ENCODE measurements around the gene HCST. TPM values are rescaled to one million over a fixed set of nuclear protein-coding genes. Genes with fewer than 3 reads are reported as not detected.
"Not testable (repeated sequence)": the region's sequence is repeated elsewhere in the genome, so short reads cannot be mapped to it uniquely, and the experiment has no call there.

HCST gene
- total RNA-seq, 2 donors from 2014 or later: 45.5 to 47.6 TPM

- H3K4me1 Mint-ChIP-seq: peaks cover 11% of the 10 kb centered on the region
- no peak overlapping the region for H3K27ac Mint-ChIP-seq
- H3K36me3 Mint-ChIP-seq (ENCODE audit: low read depth): peaks cover 87% of the 10 kb centered on the region
- H3K27me3 Mint-ChIP-seq: no peaks in the 10 kb centered on the region
- no peak overlapping the region for H3K4me3 Mint-ChIP-seq
- H3K9me3 Mint-ChIP-seq: no peaks in the 10 kb centered on the region
- no peak for ATAC-seq (replicated peaks)
Measured at GRCh38 chr19:35889370-35890112, 12.8 kb upstream of the HCST start.

DNA sequence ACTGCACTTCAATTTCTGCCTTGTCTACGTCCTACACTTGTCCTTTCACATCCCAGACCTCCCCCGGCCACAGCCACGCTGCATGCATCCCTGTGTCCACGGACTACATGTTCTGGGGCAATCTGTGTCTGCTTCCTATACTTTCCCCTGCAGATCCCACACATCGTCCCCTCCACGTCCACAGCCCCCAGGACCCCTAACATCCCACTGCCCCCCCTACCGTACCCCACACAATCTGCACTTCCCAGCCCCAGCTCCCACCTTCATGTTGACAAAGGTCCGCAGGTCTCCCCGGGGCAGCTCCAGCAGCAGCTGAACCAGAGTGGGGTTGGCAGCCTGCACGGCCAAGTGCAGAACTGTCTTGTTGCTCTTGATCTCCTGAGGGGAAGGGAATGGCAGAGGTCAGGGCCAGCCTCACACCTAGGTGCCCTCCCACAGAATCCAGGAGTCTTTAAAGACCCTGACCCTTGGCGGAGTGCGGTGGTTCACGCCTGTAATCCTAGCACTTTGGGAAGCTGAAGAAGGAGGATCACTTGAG, 12.1 kb upstream of the HCST start:
- H3K4me1 Mint-ChIP-seq: peaks cover 11% of the 10 kb centered on the region
- no peak overlapping the region for H3K4me3 Mint-ChIP-seq
- H3K36me3 Mint-ChIP-seq (ENCODE audit: low read depth): peaks cover 93% of the 10 kb centered on the region
- H3K27ac Mint-ChIP-seq: no peak overlapping the region
- no peak for ATAC-seq (replicated peaks)
- no peaks in the 10 kb centered on the region for H3K9me3 Mint-ChIP-seq
- no peaks in the 10 kb centered on the region for H3K27me3 Mint-ChIP-seq

- not testable (repeated sequence) for H3K27me3 Mint-ChIP-seq; ATAC-seq (replicated peaks)
Measured at GRCh38 chr19:35891819-35892218, 10.5 kb upstream of the HCST start.

GRCh38 chr19:35894342-35894741, 8.0 kb upstream of the HCST start:
- Mint-ChIP-seq H3K27me3 (no peaks in the 10 kb centered on the region), H3K27ac (no peak overlapping the region), H3K36me3 (ENCODE audit: low read depth) (peaks cover 100% of the 10 kb centered on the region), H3K4me3 (no peak overlapping the region), H3K9me3 (no peaks in the 10 kb centered on the region), H3K4me1 (peaks cover 2% of the 10 kb centered on the region)
- no peak for ATAC-seq (replicated peaks)

More at GRCh38 chr19:35891819-35892218, 10.5 kb upstream of the HCST start:
- H3K4me3 Mint-ChIP-seq, H3K27ac Mint-ChIP-seq, H3K9me3 Mint-ChIP-seq: not testable (repeated sequence)
- Mint-ChIP-seq H3K4me1 (peaks cover 11% of the 10 kb centered on the region), H3K36me3 (ENCODE audit: low read depth) (peaks cover 100% of the 10 kb centered on the region)

DNA sequence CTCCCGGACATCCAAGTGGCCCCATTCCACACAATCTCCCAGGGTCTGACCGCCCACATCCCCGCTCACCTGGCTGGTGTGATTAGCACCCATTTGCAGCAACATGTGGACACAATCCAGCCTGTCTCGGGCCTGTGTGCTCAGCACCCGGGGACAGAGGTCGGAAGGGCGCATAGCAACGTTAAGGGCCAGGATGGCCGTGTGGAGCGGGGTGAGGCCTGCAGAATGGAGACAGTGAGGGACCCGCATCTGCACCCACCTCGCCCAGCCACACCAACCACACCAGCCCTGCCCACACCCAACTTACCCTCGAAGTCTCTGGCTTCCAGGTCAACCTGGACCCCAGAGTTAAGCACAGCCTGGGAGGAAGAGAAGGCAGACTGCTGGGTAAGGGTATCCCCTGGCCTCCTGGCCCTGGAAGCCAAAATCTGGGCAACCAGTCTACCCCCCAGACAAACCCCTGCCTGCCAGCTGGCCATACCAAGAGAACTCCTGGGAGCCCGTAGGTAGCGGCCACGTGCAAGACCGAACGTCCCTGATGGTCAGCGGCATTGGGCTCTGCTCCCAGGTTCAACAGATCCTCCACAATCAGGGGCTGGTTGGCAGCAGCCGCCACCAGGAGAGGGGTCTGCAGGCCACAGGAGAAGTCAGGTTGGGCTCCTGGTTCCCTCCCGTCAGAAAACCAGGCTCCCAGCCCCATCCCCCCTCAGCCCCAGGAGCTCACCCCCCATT, 6.3 kb upstream of the HCST start:
- Mint-ChIP-seq H3K27me3 (no peaks in the 10 kb centered on the region), H3K36me3 (ENCODE audit: low read depth) (peaks cover 87% of the 10 kb centered on the region), H3K27ac (peak overlapping the region; percentile 70), H3K4me1 (no peaks in the 10 kb centered on the region), H3K4me3 (peak overlapping the region; percentile 81), H3K9me3 (no peaks in the 10 kb centered on the region)
- no peak for ATAC-seq (replicated peaks)

- Mint-ChIP-seq H3K4me3 (peak overlapping the region; percentile 81), H3K9me3 (no peaks in the 10 kb centered on the region), H3K27ac (no peak overlapping the region), H3K27me3 (no peaks in the 10 kb centered on the region), H3K36me3 (ENCODE audit: low read depth) (peaks cover 81% of the 10 kb centered on the region), H3K4me1 (peaks cover under 1% of the 10 kb centered on the region)
- no peak for ATAC-seq (replicated peaks)
Measured at GRCh38 chr19:35896643-35897040, 5.7 kb upstream of the HCST start.

DNA sequence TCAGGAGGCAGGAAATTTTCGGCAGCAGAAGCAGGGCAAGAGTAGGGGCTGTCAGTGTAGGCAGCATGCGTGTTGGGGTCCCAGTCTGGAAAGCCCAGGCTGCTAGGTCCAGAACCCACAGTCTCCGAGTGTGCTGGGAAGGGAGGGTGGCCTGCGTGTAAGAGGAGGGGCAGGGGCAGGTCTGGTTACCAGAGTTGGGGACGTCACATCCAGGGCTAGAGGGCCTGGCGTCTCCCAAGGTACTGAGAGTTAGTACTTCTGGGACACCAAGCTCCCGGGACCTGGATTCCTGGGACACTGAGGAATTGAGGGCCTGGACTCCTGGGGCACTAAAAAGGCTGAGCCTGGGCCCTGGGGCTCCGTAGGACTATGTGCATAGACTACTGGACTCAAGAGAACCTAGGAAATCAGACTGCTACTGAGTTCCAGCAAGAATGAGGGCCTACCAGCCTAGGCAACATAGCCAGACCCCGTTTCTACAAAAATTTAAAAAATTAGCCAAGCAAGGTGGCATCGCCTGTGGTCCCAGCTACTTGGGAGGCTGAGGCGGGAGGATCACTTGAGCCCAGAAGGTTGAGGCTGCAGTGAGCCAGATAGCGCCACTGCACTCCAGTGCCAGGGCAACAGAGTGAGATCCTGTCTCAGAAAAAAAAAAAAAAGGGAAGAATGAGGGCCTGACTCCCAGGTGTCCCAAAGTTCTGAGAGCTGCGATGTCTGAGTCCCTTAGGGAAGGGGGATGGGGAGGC, 4.5 kb upstream of the HCST start:
- H3K36me3 Mint-ChIP-seq (ENCODE audit: low read depth): peaks cover 70% of the 10 kb centered on the region
- H3K27me3 Mint-ChIP-seq: no peaks in the 10 kb centered on the region
- peaks cover 7% of the 10 kb centered on the region for H3K4me1 Mint-ChIP-seq
- peak overlapping the region; percentile 81 for H3K4me3 Mint-ChIP-seq
- ATAC-seq (replicated peaks): no peak
- peak overlapping the region; percentile 91 for H3K27ac Mint-ChIP-seq
- no peaks in the 10 kb centered on the region for H3K9me3 Mint-ChIP-seq

DNA sequence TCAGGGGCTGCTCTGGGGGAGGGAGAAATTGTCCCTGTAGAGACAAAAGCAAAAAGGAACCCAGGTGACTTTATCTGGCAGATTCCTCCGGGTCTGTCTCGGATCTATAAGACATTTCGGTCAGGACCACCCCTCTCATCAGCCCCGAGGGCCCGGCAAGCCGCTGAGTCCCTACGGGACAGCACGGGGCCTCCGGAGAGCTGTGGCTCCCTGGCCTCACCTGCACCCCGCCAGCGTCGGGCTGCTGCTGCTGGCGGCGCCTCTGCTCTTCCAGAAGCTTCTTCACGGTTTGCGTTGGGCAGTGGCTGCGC, 3.9 kb upstream of the HCST start:
- Mint-ChIP-seq H3K4me1 (peaks cover 11% of the 10 kb centered on the region), H3K4me3 (peak overlapping the region; percentile 81), H3K27ac (peak overlapping the region; percentile 91), H3K27me3 (no peaks in the 10 kb centered on the region), H3K36me3 (ENCODE audit: low read depth) (peaks cover 70% of the 10 kb centered on the region), H3K9me3 (no peaks in the 10 kb centered on the region)
- no peak for ATAC-seq (replicated peaks)

GRCh38 chr19:35899547-35900214, 2.6 kb upstream of the HCST start:
- peak; percentile 69 for ATAC-seq (replicated peaks)
- Mint-ChIP-seq H3K4me1 (peaks cover 20% of the 10 kb centered on the region), H3K27ac (peak overlapping the region; percentile 91), H3K4me3 (peak overlapping the region; percentile 81), H3K9me3 (no peaks in the 10 kb centered on the region), H3K36me3 (ENCODE audit: low read depth) (peaks cover 61% of the 10 kb centered on the region), H3K27me3 (no peaks in the 10 kb centered on the region)

GRCh38 chr19:35901055-35901644, 1.2 kb upstream of the HCST start:
- Mint-ChIP-seq H3K4me3 (peak overlapping the region; percentile 81), H3K27me3 (no peaks in the 10 kb centered on the region), H3K36me3 (ENCODE audit: low read depth) (peaks cover 46% of the 10 kb centered on the region), H3K4me1 (peaks cover 26% of the 10 kb centered on the region), H3K27ac (peak overlapping the region; percentile 91), H3K9me3 (no peaks in the 10 kb centered on the region)
- no peak for ATAC-seq (replicated peaks)

DNA sequence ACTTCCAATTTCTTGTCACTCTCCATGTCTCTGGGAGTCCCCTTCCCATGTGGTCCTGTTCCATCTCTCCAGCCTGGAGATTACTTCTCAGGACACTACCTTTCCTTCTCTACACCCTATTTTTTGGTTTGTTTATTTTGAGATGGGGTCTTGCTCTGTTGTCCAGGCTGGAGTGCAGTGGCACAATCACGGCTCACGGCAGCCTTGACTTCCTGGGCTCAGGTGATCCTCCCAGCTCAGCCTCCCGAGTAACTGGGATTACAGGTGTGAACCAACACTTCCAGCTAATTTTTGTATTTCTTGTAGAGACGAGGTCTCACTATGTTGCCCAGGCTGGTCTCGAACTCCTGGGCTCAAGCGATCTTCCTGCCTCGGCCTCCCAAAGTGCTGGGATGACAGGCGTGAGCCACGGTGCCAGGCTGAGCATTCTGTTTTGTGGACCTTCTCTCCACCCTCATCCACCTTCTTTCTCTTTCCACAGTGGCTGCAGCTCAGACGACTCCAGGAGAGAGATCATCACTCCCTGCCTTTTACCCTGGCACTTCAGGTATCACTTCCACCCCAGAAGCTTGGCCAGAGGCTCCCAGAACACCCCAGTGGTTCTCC, 644 bp downstream of the HCST start:
- H3K4me1 Mint-ChIP-seq: peaks cover 26% of the 10 kb centered on the region
- peaks cover 28% of the 10 kb centered on the region for H3K36me3 Mint-ChIP-seq (ENCODE audit: low read depth)
- no peak for ATAC-seq (replicated peaks)
- H3K4me3 Mint-ChIP-seq: peak overlapping the region; percentile 81
- H3K27me3 Mint-ChIP-seq: no peaks in the 10 kb centered on the region
- H3K27ac Mint-ChIP-seq: peak overlapping the region; percentile 64
- no peaks in the 10 kb centered on the region for H3K9me3 Mint-ChIP-seq

DNA sequence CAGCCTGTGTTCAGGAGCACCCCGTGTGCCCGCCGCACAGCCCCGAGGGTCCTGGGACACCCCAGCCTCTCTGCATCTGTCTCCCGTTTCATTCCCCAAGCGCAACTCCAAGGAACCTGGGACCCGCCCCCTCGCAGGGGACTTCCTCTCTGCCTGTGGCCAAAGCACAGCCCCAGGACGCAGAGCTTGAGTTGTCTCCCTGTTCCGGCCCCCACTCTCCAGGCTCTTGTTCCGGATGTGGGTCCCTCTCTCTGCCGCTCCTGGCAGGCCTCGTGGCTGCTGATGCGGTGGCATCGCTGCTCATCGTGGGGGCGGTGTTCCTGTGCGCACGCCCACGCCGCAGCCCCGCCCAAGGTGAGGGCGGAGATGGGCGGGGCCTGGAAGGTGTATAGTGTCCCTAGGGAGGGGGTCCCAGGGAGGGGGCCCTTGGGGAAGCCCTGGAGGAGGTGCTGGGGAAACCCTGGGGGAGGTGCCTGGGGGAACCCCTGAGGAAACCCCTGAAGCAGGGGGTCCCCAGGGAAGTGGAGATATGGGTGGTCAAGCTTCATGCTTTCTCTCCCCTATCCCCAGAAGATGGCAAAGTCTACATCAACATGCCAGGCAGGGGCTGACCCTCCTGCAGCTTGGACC, 1.3 kb downstream of the HCST start:
- no peaks in the 10 kb centered on the region for H3K9me3 Mint-ChIP-seq
- peaks cover 26% of the 10 kb centered on the region for H3K4me1 Mint-ChIP-seq
- H3K4me3 Mint-ChIP-seq: peak overlapping the region; percentile 81
- no peaks in the 10 kb centered on the region for H3K27me3 Mint-ChIP-seq
- ATAC-seq (replicated peaks): peak; percentile 60
- H3K27ac Mint-ChIP-seq: peak overlapping the region; percentile 64
- H3K36me3 Mint-ChIP-seq (ENCODE audit: low read depth): peaks cover 21% of the 10 kb centered on the region

Data from activated T-helper 17 cell treated with anti-CD3 and anti-CD28 coated beads, Interleukin-2, amount 50 U/mL, for 72 hours (primary cell).